GM19238 (cell line): ENCODE data around the gene GTF2H2.
"Not testable (repeated sequence)": the region's sequence is repeated elsewhere in the genome, so short reads cannot be mapped to it uniquely, and the experiment has no call there.

Experiments used
- DNase-seq: peaks from one replicate; pipeline ENCODE4 v3.0.0; 2011; ENCODE audit warnings: low spot score; ENCODE audit not compliant: insufficient read length

Gene GTF2H2

DNA sequence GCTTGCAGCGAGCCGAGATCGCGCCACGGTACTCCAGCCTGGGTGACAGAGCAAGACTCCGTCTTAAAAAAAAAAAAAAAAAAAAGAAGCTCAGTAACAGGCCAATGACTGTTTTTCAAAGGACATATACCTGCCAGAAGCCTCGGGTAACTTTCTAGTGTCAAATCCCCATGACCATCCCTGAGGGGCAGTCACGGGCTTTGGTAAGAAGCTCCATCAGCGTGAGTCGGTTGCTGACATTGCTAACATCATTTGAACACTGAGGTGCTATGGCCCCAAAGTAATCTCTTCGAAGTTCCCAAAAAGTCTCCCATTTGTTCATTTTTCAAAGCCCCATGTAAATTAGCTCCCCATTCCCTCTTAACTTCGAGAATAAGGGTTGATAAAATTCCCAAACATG is 53.9 kb downstream of the GTF2H2 start:
- no peak for DNase-seq

DNA sequence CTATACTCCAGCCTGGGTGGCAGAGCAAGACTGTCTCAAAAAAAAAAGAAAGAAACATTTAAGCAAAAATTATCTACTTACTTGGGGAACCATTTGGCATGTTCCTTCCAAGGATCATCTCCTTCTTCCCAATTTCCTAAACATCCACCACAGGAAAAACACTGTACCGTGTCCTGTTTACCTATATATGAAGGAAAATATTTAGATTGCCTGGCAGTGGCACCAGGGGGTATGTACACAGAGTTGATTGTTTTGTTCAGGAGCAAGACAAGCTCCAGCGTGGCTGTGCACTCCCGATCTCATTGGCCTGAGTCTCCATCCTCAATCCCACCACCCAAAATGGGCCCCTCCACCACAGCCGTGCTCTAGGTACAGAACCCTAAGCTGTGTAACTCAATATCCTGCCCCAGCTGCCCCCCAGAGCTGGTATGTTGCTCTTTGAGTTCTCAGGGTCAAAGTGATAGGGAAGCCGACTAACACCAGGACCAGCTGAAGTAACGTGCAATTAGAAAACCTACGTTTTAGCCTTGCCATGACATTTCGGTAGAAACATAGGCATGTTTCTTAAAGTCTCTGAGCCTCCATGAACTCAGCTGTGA is 56.2 kb downstream of the GTF2H2 start:
- no peak for DNase-seq

DNA sequence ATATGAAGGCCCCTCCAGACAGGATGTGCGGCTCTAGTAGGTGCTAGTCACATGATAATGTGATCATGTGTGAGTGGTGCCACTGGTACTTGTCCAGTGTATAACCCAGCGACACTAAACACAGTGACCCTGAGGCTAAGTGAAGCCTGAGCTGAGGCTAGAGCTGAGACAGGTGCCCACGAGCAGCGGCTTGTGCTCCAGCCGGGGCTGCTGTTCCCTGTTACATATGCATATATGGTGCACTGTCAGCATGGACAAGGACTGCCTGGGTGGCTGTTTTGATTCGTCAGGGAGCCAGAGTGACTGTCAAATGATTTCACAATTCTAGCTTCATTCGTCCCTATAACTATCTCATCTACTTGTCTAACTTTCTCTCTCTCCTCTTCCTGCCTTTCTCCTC is 60.5 kb downstream of the GTF2H2 start:
- not testable (repeated sequence) for DNase-seq
